AG09309 (cell line): ENCODE data around the gene DQX1.

Experiments used
- DNase-seq: peaks from one replicate; pipeline ENCODE4 v3.0.0-alpha.2; 2010; ENCODE audit warnings: low read depth
- H3K4me3 ChIP-seq: 2 replicates; pipeline ENCODE4 v1.5.1; 2011; ENCODE audit warnings: mild to moderate bottlenecking, low read depth, low read length, moderate library complexity; ENCODE audit not compliant: control insufficient read depth
- TF ChIP-seq, protein P1 (sequence below): IDR thresholded peaks from 2 replicates; pipeline ENCODE4 v1.5.1; 2011; ENCODE audit warnings: mild to moderate bottlenecking, low read depth, low read length, inconsistent platforms; ENCODE audit not compliant: insufficient read depth, control insufficient read depth; ENCODE audit errors: missing control alignments

DQX1 gene, protein sequence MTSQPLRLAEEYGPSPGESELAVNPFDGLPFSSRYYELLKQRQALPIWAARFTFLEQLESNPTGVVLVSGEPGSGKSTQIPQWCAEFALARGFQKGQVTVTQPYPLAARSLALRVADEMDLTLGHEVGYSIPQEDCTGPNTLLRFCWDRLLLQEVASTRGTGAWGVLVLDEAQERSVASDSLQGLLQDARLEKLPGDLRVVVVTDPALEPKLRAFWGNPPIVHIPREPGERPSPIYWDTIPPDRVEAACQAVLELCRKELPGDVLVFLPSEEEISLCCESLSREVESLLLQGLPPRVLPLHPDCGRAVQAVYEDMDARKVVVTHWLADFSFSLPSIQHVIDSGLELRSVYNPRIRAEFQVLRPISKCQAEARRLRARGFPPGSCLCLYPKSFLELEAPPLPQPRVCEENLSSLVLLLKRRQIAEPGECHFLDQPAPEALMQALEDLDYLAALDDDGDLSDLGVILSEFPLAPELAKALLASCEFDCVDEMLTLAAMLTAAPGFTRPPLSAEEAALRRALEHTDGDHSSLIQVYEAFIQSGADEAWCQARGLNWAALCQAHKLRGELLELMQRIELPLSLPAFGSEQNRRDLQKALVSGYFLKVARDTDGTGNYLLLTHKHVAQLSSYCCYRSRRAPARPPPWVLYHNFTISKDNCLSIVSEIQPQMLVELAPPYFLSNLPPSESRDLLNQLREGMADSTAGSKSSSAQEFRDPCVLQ

DNA sequence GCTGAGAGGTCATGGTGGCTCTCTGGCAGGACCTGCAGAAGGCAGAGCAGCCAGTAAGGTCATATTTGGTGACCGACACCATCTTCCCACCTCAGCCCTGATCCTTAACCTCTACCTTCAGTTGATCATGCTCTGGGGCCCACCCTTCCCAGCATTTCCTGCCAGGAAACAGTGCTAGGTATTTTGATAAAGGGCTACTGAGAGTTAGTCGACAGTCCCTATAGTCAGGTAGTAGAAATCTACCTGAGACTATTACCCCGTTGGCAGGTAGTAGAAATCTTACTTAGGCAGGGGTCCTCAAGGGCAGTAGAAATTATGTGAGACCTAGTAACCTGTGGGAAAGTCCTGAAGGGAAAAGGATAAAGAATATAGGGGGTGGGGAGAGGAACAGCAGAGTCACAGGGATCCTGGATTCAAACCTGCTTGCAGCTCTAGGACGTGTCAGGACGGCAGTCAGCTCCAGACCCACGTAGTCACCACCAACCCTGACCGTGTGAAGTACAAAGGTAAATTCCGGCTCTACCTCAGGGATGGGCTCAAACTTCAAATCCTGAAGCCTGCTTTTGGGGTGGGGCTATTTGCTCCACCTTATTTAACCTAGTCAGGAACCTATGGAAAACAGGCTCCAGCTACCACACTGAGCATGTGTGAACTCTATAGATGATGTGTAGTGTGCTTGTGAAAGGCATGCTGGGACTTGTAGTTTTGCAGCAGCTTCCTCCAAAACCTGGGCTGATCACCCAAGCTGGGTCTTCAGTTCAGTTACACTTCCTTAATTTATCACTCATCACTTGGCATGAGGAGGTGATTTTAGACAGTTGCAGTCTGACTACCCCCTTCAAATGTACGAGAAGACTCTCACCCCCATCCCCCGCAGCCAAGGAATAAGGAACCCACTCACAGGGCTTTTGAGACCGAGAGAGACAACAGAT is at the start of gene DQX1:
DQX1 (minus strand) TSS at position 515 of the 932 bp plus-strand sequence; CDS start at position 13, 502 bp downstream.
- no peak within 1 kb of the TSS for H3K4me3 ChIP-seq
- TF ChIP-seq, protein P1, sequence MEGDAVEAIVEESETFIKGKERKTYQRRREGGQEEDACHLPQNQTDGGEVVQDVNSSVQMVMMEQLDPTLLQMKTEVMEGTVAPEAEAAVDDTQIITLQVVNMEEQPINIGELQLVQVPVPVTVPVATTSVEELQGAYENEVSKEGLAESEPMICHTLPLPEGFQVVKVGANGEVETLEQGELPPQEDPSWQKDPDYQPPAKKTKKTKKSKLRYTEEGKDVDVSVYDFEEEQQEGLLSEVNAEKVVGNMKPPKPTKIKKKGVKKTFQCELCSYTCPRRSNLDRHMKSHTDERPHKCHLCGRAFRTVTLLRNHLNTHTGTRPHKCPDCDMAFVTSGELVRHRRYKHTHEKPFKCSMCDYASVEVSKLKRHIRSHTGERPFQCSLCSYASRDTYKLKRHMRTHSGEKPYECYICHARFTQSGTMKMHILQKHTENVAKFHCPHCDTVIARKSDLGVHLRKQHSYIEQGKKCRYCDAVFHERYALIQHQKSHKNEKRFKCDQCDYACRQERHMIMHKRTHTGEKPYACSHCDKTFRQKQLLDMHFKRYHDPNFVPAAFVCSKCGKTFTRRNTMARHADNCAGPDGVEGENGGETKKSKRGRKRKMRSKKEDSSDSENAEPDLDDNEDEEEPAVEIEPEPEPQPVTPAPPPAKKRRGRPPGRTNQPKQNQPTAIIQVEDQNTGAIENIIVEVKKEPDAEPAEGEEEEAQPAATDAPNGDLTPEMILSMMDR = no peak
- DNase-seq = no peak

- TF ChIP-seq, protein P1 = no peak
- H3K4me3 ChIP-seq = no peak overlapping the region
- DNase-seq = no peak
These were observed 49.3 kb upstream of the DQX1 start for GRCh38 chr2:74575320-74575719.

DNA sequence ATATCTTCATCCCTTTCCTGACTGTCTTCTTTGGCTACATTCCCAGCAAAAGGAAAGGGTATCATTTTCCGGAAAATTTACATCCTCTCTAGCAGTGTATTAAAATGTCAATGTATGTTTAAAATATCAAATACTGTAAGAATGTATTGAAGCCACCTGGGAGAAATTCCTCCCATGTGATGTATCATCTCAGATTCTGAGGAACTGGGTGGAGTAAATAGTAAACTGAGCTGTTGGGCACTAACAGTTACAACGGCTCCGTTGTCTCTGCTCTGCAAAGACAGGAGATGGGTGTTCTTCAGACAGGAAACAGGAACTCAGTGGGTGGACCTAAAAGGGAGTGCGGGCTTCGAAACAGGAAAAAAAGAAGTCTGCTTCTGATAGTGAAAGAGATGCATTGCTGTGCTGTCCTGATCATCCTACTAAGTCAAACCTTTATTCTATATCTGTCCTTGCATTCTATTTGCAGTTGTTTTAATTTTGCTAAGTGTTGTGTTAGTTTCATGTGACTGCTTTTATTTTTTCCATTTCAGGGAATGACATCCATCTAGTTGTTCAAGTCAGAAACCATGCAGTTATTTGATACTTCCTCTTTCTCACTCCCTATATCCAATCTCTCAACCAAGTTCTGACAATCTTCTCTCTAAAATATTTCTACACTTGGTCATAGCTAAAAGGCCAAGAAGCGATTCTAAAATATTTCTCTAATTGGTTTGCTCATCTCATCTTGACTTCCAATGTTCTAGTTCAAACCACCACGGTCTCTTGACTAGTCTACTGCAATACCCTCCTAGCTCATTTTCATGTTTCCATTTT is 47.9 kb upstream of the DQX1 start:
- no peak overlapping the region for H3K4me3 ChIP-seq
- TF ChIP-seq, protein P1 = no peak
- no peak for DNase-seq

DNA sequence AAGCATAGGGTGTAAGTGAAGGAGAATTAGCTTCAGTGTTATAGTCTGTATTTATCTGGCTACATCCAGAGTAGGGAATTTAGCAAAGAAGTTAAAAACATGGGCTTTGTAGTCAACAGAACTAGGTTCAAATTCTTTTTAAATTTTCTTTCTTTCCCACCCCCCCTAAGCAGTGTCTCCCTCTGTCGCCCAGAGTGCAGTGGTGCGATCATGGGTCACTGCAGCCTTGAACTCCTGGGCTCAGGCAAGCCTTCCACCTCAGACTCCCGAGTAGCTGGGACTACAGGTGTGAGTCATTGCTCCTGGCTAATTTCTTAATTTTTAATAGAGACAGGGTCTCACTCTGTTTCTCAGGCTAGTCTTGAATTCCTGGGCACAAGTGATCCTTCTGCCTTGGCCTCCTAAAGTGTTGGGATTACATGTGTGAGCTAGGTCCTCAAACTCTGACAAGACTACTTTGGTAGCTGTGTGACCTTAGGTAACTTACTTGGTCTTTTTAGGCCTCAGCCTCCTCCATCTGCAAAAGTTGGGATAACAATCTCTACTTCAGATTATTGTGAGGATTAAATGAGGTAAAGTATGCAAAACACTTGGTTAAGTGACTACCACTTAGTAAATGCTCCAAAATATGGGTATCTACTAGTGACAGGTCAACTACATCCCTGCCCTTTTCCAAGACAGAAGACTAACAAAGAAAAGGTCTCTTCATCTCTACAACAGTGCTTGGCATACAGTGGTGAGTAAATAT is 46.3 kb upstream of the DQX1 start:
- TF ChIP-seq, protein P1 = no peak
- no peak for DNase-seq
- no peak overlapping the region for H3K4me3 ChIP-seq

GRCh38 chr2:74571058-74571457 is 45.0 kb upstream of the DQX1 start:
- no peak for DNase-seq
- TF ChIP-seq, protein P1 = no peak
- no peak overlapping the region for H3K4me3 ChIP-seq
